Peyer's patch (tissue), 4 donors: ENCODE measurements around the gene AMBN.

Experiments
- CTCF ChIP-seq, 6 experiments: fragments of 450-650 bp in 4 of 6; fragments of 200-600 bp in 2 of 6; sonication (generic) in 1 of 6; IDR thresholded peaks; one replicate each; pipeline ENCODE4 v1.5.1; 2017 to 2019; ENCODE audit warnings: antibody characterized with exemption in 6 of 6, mild to moderate bottlenecking in 3 of 6, moderate library complexity in 1 of 6
- POLR2A ChIP-seq, 2 donors: fragments of 450-650 bp; IDR thresholded peaks; one replicate each; pipeline ENCODE4 v1.5.1; 2017; ENCODE audit warnings: antibody characterized with exemption in 2 of 2, mild to moderate bottlenecking in 2 of 2, moderate library complexity in 2 of 2

DNA sequence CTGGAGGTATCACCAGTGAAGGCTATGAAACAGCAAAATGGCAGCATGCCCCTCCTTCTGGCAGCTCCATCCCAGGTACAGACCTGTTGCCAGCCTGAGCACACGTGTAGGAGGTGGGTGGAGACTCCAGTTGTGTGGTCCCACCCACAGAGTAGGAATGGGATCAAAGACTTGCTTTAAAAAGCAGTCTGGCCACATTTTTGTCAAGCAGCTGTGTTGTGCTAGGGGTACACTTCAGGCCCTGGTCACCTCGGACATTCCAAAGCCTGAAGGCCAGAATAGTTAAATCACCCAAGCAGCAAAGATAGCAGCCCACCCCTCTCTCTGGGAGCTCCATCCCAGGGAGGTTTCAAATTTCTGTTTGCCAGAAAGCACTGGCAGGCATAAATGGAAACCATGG is 20.3 kb upstream of the AMBN start:
- no peak for TF ChIP-seq CTCF (IDR thresholded peaks at IDR 0.05)
- no peak for TF ChIP-seq POLR2A (IDR thresholded peaks at IDR 0.05)
